Gastroesophageal sphincter (tissue), 4 donors: ENCODE measurements around the gene NCBP2. TPM values are rescaled to one million over a fixed set of nuclear protein-coding genes. Genes with fewer than 3 reads are reported as not detected.

Experiments used
- ATAC-seq: fragments of 150-250 bp; one replicate; pipeline ENCODE4 v1.9.1; 2016; ENCODE audit warnings: mild to moderate bottlenecking, moderate library complexity
- H3K27ac ChIP-seq, 4 donors: fragments of 200-600 bp; sonication (generic) in 3 of 4; 1 replicate in 3 of 4; 2 replicates in 1 of 4; pipeline ENCODE4 v1.5.1; 2016 to 2019
- H3K27me3 ChIP-seq: fragments of 200-600 bp; sonication (generic); one replicate; pipeline ENCODE4 v1.5.1; 2019
- H3K36me3 ChIP-seq, 2 donors: fragments of 200-600 bp; sonication (generic); one replicate each; pipeline ENCODE4 v1.5.1; 2019; ENCODE audit warnings: control low read depth in 1 of 2
- H3K4me1 ChIP-seq, 3 donors: fragments of 200-600 bp; sonication (generic); 1 replicate in 2 of 3; 2 replicates in 1 of 3; pipeline ENCODE4 v1.5.1; 2016 to 2019; ENCODE audit warnings: control low read depth in 2 of 3
- H3K4me3 ChIP-seq, 2 donors: fragments of 200-600 bp; sonication (generic); one replicate each; pipeline ENCODE4 v1.5.1; 2019; ENCODE audit warnings: mild to moderate bottlenecking in 1 of 2, moderate library complexity in 1 of 2
- H3K9me3 ChIP-seq, 3 donors: fragments of 200-600 bp; sonication (generic); one replicate each; pipeline ENCODE4 v1.5.1; 2017 to 2019; ENCODE audit warnings: control low read depth in 2 of 3
- EP300 ChIP-seq: sonication (generic); formaldehyde crosslinking; IDR thresholded peaks from one replicate; pipeline ENCODE4 v1.6.1; 2017; ENCODE audit warnings: antibody characterized with exemption, mild to moderate bottlenecking
- POLR2A ChIP-seq, 2 donors: fragments of 450-650 bp; IDR thresholded peaks; one replicate each; pipeline ENCODE4 v1.6.1; 2017; ENCODE audit warnings: antibody characterized with exemption in 2 of 2, mild to moderate bottlenecking in 2 of 2, moderate library complexity in 1 of 2
- POLR2AphosphoS5 ChIP-seq: sonication (generic); formaldehyde crosslinking; IDR thresholded peaks from one replicate; pipeline ENCODE4 v1.6.1; 2017; ENCODE audit warnings: antibody characterized with exemption
- WGBS, 2 donors: methylation state at CpG; one replicate each; pipeline ENCODE4 v1.1.5; 2018; ENCODE audit warnings: low coverage in 1 of 2; 5-methylcytosine and 5-hydroxymethylcytosine counted together
- total RNA-seq, 4 donors: library from RNA; depleted of rRNA; stranded (reverse); fragments of >200 nt; gene quantifications; one replicate each; pipeline ENCODE4 v1.1.0, GENCODE V29; 2016
- TF ChIP-seq, protein P1 (sequence below), 4 experiments: fragments of 200-600 bp in 2 of 4; fragments of 450-650 bp in 2 of 4; sonication (generic) in 1 of 4; IDR thresholded peaks; one replicate each; pipeline ENCODE4 v1.5.1; 2017 to 2019; ENCODE audit warnings: antibody characterized with exemption in 4 of 4, mild to moderate bottlenecking in 2 of 4, moderate library complexity in 2 of 4

The NCBP2 gene
- total RNA-seq, 4 donors from 2014 or later: 46.8 to 53.2 (median 49.7) TPM

GRCh38 chr3:196901768-196902167, 40.6 kb downstream of the NCBP2 start:
- Histone ChIP-seq H3K36me3 (peaks cover 0 to 70% of the 10 kb centered on the region in 2 donors), H3K4me1 (no peaks in the 10 kb centered on the region), H3K9me3 (no peaks in the 10 kb centered on the region), H3K4me3 (no peak overlapping the region), H3K27me3 (no peaks in the 10 kb centered on the region), H3K27ac (no peak overlapping the region)
- ATAC-seq: no peak
- TF ChIP-seq POLR2A (IDR thresholded peaks at IDR 0.05): no peak
- no peak for TF ChIP-seq POLR2AphosphoS5
- no peak for TF ChIP-seq EP300
- TF ChIP-seq, protein P1, sequence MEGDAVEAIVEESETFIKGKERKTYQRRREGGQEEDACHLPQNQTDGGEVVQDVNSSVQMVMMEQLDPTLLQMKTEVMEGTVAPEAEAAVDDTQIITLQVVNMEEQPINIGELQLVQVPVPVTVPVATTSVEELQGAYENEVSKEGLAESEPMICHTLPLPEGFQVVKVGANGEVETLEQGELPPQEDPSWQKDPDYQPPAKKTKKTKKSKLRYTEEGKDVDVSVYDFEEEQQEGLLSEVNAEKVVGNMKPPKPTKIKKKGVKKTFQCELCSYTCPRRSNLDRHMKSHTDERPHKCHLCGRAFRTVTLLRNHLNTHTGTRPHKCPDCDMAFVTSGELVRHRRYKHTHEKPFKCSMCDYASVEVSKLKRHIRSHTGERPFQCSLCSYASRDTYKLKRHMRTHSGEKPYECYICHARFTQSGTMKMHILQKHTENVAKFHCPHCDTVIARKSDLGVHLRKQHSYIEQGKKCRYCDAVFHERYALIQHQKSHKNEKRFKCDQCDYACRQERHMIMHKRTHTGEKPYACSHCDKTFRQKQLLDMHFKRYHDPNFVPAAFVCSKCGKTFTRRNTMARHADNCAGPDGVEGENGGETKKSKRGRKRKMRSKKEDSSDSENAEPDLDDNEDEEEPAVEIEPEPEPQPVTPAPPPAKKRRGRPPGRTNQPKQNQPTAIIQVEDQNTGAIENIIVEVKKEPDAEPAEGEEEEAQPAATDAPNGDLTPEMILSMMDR (IDR thresholded peaks at IDR 0.05): no peak
- 80 to 89% methylated on average over 1 of the region's 1 CpG for WGBS, 2 donors

DNA sequence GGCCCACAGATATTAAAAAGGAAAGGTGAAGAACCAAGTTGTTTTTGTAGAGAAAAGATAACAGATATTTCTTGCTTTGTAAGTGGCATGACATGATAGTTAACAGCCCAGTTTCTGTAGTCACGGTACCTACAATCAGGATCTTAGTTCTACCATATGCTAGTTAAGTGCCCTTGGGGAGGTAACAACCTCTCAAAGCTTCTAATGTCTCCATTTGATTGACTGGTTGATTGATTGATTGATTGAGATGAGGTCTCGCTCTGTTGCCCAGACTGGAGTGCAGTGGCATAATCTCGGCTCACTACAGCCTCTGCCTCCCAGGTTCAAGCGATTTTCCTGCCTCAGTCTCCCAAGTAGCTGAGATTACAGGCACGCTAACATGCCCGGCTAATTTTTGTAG, 46.1 kb downstream of the NCBP2 start:
- 95 to 100% methylated on average over 4 to 5 of the region's 6 CpGs for WGBS, 2 donors
- peaks cover 0 to 15% of the 10 kb centered on the region in 2 donors for H3K36me3 ChIP-seq
- TF ChIP-seq POLR2A (IDR thresholded peaks at IDR 0.05) (no peak), POLR2AphosphoS5 (no peak), EP300 (no peak)
- TF ChIP-seq, protein P1 (IDR thresholded peaks at IDR 0.05): no peak
- peaks cover 0 to 25% (median 0%) of the 10 kb centered on the region in 3 donors for H3K4me1 ChIP-seq
- H3K27ac ChIP-seq: no peak overlapping the region
- H3K4me3 ChIP-seq: no peak overlapping the region
- ATAC-seq: no peak
- H3K27me3 ChIP-seq: no peaks in the 10 kb centered on the region
- no peaks in the 10 kb centered on the region for H3K9me3 ChIP-seq

DNA sequence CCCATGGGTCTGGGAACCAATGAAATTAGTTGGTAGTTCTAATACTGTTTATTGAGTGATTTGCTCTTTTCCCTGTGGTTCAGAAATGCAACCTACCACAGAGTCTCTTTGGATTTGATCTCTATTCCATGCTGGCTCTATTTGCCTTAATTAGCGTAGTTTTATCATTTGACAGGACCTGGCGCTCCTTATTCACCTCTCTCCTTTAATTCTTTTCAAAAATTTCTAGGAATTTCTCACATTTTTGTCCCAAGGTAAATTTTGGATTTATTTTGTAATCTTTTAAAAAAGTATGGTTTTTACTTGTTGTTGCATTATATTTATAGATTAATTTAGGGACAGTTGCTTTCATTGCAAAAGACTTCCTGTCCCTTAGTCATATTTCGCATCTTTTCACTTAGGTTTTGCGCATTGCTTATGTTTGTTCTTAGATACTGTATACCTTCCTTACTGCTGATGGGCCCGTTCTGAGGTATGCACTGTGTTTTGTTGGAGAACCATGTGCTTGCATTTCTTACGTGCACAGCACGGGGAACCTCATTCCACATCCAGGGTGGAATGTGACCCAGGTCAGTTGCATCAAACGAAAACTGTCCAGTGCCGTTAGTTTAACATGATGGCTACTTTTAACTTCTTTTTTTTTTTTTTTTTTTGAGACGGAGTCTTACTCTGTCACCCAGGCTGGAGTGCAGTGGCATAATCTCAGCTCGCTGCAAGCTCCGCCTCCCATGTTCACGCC, 47.6 kb downstream of the NCBP2 start:
- no peaks in the 10 kb centered on the region for H3K36me3 ChIP-seq
- TF ChIP-seq, protein P1 (IDR thresholded peaks at IDR 0.05): no peak
- H3K27me3 ChIP-seq: no peaks in the 10 kb centered on the region
- no peak overlapping the region for H3K27ac ChIP-seq
- H3K4me1 ChIP-seq: peaks cover 0 to 25% (median 0%) of the 10 kb centered on the region in 3 donors
- 89 to 91% methylated on average over 9 to 13 of the region's 13 CpGs for WGBS, 2 donors
- no peak overlapping the region for H3K4me3 ChIP-seq
- ATAC-seq: no peak
- no peaks in the 10 kb centered on the region for H3K9me3 ChIP-seq

DNA sequence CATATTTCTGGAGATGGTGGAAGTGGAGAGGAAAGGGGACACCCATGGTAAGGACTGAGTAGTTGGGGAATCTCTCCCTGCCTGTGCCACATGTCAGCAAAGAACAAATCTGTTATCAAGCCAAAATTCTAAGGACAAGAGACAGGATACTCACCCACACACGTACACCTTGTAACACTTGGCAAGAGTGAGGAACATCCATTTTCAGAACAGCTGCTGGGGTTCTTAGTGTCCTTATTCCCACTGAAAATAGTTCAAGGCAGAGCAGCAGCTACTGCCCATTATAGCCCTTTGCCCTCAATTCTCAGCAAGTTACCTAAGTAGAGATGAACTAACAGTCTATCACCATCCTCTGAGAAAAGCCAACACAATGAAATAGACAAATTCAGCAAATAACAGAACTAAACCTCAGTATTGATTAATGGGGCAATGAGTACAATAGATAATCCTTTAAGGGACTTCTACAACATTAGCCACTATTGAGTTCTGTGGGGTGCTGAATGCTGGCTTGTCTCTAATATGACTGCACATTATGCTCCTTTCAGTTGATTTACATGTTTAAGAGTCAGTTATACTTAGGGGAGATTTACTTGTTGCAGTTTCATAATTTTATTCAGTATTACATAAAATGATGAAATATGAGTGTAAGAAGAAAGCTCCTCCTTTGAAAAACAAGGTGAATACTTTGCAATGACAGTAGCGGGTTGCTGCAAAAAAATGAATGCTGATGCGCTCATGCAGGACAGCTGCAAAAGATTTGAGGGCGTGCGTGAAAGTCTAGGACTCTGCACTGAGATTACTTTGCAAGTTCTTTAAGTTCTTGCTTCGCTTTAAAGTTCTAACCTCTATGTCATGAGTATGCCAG, 52.3 kb downstream of the NCBP2 start:
- no peak for TF ChIP-seq POLR2A (IDR thresholded peaks at IDR 0.05)
- TF ChIP-seq, protein P1 (IDR thresholded peaks at IDR 0.05): no peak
- no peak for ATAC-seq
- no peak overlapping the region for H3K27ac ChIP-seq
- no peaks in the 10 kb centered on the region for H3K27me3 ChIP-seq
- no peaks in the 10 kb centered on the region for H3K9me3 ChIP-seq
- H3K4me1 ChIP-seq: peaks cover 0 to 27% (median 0%) of the 10 kb centered on the region in 3 donors
- peaks cover 0 to 34% of the 10 kb centered on the region in 2 donors for H3K36me3 ChIP-seq
- H3K4me3 ChIP-seq: no peak overlapping the region
- 89 to 98% methylated on average over 5 to 6 of the region's 6 CpGs for WGBS, 2 donors
